GM18858 (cell line): ENCODE measurements around the gene CCDC78.

Experiments used
- ATAC-seq: cut with Tn5 transposase; IDR thresholded peaks from one replicate; pipeline ENCODE4 v1.9.1; 2021; ENCODE audit not compliant: unreplicated experiment

Gene CCDC78

DNA sequence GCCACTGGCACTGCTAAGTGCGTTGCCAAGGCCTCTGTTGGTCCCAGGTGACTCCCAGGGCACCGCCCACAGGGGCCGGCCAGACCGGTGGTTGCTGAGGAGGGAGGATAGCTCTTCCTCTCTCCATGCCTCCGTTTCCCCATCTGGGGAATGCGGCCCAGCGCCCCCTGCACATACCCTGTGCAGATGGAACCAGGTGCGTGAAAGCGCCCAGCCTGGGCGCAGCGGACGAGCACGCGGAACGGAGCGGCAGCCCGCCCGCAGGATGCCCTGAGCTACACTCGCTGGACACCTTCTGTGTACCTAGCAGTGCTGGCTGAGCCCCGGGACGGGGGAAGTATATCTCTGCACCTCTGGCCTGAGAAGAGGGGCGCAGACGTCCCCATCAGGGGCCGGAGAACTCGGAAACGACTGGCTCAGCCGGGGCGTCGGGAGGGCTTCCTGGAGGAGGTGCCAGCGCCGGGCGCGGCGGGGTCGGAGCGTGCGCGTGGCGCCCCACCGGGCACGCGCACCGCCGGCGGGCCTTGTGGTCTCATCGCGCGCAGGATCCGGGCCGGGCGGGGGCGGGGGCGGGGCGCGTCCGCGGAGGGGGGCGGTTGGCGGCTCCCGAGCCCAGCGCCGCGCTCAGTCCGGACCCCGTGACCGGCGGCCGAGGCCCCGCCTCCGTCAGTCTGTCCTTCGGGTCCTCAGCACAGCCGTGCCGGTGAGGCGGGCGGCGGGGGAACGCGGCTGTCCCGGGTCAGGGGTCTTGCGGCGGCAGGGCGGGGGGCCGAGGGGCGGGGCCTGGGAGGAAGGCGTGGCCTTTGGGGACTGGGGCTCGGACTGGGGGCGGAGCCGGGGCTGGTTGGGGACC lies at the start of gene CCDC78, which contains the start of gene HAGHL:
Gene CCDC78, minus strand, starts transcription at position 6 of the 853 bp plus-strand sequence. CDS start 76 bp downstream, outside the sequence.
Gene HAGHL, plus strand, starts transcription at position 669 of the 853 bp plus-strand sequence. CDS start 404 bp downstream, outside the sequence.
- ATAC-seq, result no peak

- no peak for ATAC-seq
Observed at GRCh38 chr16:775236-775796, 49.1 kb upstream of the CCDC78 start.

DNA sequence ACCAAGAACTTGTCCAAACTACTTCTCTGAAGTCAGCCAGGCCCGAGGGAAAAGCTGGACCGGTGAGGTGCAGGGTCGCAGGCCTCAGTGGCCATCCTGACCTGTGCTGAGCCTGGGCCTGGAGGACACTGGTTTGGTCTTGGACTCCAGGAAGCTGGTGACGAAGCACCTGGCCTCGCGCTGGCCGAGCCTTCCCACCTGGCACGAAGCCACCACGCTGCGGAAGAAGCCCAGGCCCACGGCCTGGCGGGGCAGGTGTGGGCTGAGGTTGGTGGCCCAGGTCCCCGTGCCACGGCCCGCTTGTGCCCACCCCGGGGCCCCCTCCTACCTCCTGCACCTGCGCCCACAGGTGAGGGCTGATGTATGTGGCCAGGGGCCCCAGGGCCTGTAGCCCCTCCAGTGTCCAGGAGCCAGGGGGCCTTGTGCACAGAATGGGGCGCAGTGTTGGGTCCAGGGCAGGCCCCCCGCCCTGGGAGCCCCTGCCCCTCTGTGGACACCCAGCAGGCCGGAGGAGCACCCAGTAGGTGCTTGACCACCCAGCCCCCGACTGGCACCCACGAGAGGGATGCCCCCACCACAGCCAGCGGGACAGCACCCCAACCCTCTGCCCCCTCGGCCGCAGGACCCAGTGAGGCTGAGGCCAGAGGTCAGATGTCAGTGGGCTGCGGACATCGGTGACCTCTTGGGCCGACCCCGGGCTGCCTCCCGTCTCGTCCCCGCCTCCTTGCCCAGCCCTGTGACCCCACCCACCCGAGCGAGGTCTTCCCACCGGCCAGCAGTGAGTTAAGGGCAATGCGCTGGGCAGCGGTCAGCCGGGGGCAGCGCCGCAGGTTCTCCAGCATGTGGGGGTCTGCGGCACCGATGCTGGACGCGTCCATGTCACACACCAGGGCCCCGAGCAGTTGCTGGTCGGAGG lies 48.1 kb upstream of the CCDC78 start:
- no peak for ATAC-seq

GRCh38 chr16:772959-773358 lies 46.7 kb upstream of the CCDC78 start:
- ATAC-seq, result no peak

DNA sequence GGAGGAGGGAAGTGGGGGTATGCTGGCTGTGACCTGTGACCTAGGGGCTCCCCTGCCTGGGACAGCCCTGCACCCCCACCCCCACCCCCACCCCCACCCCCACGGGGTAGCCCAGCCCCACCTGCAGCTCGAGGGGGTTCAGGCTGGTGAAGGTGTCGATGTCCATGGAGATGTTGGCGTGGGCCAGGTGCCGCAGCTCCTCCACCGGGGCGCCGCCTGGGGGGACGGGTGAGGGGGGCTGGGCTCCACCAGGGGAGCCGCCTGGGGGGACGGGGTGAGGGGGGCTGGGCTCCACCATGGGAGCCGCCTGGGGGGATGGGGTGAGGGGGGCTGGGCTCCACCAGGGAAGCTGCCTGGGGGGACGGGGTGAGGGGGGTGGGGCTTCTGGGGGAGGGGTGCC lies 44.2 kb upstream of the CCDC78 start:
- ATAC-seq, result no peak

- no peak for ATAC-seq
Observed at GRCh38 chr16:769934-770333, 43.7 kb upstream of the CCDC78 start.

GRCh38 chr16:769184-769784 lies 43.0 kb upstream of the CCDC78 start:
- no peak for ATAC-seq

- no peak for ATAC-seq
Observed at GRCh38 chr16:768428-768827, 42.2 kb upstream of the CCDC78 start.

GRCh38 chr16:767743-768235 lies 41.5 kb upstream of the CCDC78 start:
- ATAC-seq, result no peak

DNA sequence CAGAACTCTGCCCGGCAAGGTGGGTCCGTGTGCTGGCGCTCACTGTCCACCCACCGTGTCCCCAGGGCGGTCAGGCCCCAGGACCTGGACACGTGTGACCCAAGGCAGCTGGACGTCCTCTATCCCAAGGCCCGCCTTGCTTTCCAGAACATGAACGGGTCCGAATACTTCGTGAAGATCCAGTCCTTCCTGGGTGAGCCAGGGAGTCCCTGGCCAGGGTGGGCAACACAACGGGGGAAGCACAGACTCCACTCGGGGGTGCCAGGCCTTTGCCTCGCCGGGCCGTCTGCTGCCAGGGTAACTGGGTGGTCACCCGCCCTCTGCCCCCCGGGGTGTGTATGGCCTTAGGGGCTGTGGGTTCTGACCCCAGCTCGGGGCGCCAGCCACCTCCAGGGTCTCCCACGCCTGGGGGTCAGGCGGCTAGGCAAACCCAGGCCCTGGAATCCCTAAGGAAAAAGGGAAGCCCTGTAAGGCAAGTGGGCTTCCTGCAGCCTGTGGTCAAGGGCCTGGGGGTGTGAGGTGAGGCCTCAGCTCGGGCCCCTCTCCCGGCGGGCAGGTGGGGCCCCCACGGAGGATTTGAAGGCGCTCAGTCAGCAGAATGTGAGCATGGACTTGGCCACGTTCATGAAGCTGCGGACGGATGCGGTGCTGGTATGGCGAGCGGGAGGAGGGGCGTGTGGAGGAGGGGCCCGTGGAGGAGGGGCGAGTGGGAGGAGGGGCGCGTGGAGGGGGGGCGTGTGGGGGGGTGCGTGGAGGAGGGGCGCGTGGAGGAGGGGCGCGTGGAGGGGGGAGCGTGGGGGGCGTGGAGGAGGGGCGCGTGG lies 40.8 kb upstream of the CCDC78 start:
- ATAC-seq, result no peak

- ATAC-seq, result no peak
Observed at GRCh38 chr16:766008-766819, 40.0 kb upstream of the CCDC78 start.

DNA sequence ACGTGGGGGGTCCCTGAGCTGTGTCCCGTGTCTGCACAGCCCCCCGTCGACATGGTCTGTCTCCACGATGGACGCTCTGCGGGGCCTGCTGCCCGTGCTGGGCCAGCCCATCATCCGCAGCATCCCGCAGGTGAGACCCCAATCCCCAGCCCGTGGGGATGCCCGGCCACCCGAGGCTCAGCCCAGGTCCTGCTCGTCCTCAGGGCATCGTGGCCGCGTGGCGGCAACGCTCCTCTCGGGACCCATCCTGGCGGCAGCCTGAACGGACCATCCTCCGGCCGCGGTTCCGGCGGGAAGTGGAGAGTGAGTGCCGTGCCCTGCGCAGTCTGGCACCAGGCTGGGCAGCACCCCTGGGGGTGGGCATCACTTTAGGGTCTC lies 39.2 kb upstream of the CCDC78 start:
- ATAC-seq, result no peak

GRCh38 chr16:764848-765487 lies 38.7 kb upstream of the CCDC78 start:
- ATAC-seq, result no peak

DNA sequence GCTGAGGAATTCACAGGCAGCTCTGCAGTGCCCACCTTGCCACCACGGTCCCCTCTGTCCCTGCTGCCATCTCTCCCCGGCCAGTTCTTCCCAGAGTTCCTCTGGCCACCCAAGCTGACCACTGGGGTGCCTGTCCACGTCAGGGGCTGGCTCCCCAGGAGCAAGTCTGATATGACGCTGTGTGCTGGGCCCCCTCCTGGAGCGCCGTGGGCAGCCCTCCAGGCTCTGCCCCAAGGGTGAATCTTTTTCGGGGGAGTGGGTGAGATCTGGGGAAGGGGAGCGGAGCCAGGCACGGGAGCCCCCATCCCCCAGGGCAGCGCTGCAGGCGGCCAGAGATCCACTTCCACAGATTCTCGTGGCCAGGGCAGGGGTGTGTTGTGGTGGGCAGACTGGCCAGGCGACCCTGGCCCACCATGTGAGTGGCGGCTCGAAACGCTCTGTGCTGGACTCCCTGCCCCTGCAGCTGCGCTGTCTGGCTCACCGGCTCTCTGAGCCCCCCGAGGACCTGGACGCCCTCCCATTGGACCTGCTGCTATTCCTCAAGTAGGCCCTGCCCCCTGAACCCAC lies 38.0 kb upstream of the CCDC78 start:
- ATAC-seq, result no peak

DNA sequence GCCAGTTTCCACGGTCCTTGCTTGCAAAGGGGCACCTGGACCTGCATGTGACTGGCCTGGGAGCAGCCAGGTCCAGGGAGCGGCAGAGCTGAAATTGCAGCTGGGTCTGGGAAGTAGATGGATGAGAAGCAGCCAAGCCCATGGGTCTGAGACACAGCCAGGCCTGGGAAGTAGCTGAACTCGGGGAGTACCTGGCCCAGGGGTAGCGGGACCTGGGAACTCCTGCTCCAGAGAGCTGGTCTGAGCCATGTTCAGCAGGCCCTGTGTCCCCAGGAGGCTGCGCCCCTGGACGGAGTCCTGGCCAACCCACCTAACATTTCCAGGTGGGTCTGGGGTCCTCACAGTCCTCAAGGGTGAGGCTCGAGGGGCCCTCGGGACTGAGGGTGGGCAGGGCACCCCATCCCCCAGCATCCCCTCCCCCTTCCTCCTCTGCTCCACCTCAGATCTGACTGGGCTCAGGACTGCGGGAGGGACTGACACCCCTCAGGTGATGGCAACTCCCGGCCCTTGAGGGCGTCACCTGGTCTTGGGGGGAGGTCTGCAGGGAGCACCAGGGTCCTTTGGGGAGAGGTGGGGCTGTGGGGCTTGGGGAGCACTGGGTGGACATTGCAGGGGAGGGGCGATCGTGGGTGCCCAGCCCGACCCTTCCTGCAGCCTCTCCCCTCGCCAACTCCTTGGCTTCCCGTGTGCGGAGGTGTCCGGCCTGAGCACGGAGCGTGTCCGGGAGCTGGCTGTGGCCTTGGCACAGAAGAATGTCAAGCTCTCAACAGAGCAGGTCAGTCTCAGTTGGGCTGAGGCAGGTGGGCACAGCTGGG lies 37.3 kb upstream of the CCDC78 start:
- ATAC-seq, result no peak

- no peak for ATAC-seq
Observed at GRCh38 chr16:762595-763268, 36.5 kb upstream of the CCDC78 start.
